Fibroblast of villous mesenchyme (primary cell): ENCODE measurements around the gene FDX2. TPM values are rescaled to one million over a fixed set of nuclear protein-coding genes. Genes with fewer than 3 reads are reported as not detected.

ENCODE experiments used
- DNase-seq: peaks from one replicate; pipeline ENCODE4 v3.0.0-alpha.2; 2010; ENCODE audit warnings: low read depth
- H3K4me3 ChIP-seq: 2 replicates; pipeline ENCODE4 v1.5.1; 2011; ENCODE audit warnings: low read depth, mild to moderate bottlenecking, low read length
- CTCF ChIP-seq: IDR thresholded peaks from 2 replicates; pipeline ENCODE4 v1.5.1; 2012; ENCODE audit warnings: low read depth, mild to moderate bottlenecking, low read length; ENCODE audit not compliant: insufficient read depth
- total RNA-seq: library from RNA; depleted of rRNA; stranded (reverse); fragments of >200 nt; gene quantifications from 2 replicates; pipeline ENCODE4 v1.2.3, GENCODE V29; 2012

The FDX2 gene
- total RNA-seq, 1 donor = 24.2 TPM

- DNase-seq = peak; percentile 4
- peak overlapping the region; percentile 67 for H3K4me3 ChIP-seq
- TF ChIP-seq CTCF = no peak
Observed at GRCh38 chr19:10291554-10292205, 24.1 kb downstream of the FDX2 start.

- H3K4me3 ChIP-seq = peak overlapping the region; percentile 67
- no peak for TF ChIP-seq CTCF
- DNase-seq = peak; percentile 63
Observed at GRCh38 chr19:10290876-10291553, 24.8 kb downstream of the FDX2 start.

- peak; percentile 10 for DNase-seq
- TF ChIP-seq CTCF = no peak
- H3K4me3 ChIP-seq = peak overlapping the region; percentile 67
Observed at GRCh38 chr19:10290357-10290875, 25.4 kb downstream of the FDX2 start.

GRCh38 chr19:10289836-10290356 lies 25.9 kb downstream of the FDX2 start, which contains the start of gene ICAM5:
ICAM5 (plus strand) TSS chr19:10289952; CDS start chr19:10290044, 92 bp downstream.
- TF ChIP-seq CTCF = no peak
- peak; percentile 34 for DNase-seq

GRCh38 chr19:10289167-10289835 lies 26.5 kb downstream of the FDX2 start:
- TF ChIP-seq CTCF = no peak
- peak; percentile 56 for DNase-seq
- H3K4me3 ChIP-seq = peak overlapping the region; percentile 67

More at GRCh38 chr19:10289836-10290356, 25.9 kb downstream of the FDX2 start, which contains the start of gene ICAM5:
- H3K4me3 ChIP-seq = peak within 1 kb of the TSS; percentile 67

GRCh38 chr19:10288662-10289166 lies 27.1 kb downstream of the FDX2 start:
- peak overlapping the region; percentile 67 for H3K4me3 ChIP-seq
- peak; percentile 69 for DNase-seq
- TF ChIP-seq CTCF = no peak
